Measurements from ENCODE around the gene CD86.

CD86 gene

DNA sequence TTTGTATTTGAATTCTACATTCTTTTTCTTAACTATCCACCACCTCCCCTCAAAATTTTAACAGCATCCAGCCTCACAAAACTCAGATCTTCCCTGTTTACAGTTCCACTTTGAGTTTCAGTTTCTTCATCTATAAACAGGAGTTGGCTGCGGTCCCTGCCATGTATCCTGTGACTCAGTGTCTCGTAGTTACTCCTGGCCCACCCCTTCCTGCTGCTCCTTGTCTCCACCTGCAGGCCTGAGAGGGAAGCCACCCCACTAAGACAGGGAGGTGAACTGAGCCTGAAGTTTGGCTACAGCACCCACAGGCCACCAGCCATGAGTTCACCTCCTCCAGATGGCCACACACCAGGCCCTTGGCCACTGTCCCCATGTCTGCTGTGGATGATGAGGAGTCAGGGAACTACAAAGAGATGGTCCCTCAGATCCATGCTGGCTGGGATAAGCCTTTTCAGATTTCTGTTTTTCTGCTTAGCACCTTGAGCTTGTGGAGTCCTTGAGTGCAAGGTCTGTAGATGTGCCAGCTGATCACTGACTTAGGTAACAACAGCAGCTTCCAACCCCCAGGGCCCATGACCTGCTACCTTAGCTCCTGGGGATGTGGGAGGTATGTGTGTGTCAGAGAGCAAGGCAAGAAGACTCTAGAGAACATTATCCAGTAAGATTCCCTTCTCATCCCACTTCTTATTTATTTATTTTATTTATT lies 37.5 kb downstream of the CD86 start:
- no peak for DNase-seq (ENCODE audit: low read depth in 2 of 2)

- DNase-seq (ENCODE audit: low read depth in 2 of 2): no peak
Measured at GRCh38 chr3:122094125-122094524, 39.0 kb downstream of the CD86 start.

- no peak for DNase-seq (ENCODE audit: low read depth in 2 of 2)
Measured at GRCh38 chr3:122094693-122095092, 39.5 kb downstream of the CD86 start.

- DNase-seq (ENCODE audit: low read depth in 2 of 2): no peak
Measured at GRCh38 chr3:122097141-122097540, 42.0 kb downstream of the CD86 start.

DNA sequence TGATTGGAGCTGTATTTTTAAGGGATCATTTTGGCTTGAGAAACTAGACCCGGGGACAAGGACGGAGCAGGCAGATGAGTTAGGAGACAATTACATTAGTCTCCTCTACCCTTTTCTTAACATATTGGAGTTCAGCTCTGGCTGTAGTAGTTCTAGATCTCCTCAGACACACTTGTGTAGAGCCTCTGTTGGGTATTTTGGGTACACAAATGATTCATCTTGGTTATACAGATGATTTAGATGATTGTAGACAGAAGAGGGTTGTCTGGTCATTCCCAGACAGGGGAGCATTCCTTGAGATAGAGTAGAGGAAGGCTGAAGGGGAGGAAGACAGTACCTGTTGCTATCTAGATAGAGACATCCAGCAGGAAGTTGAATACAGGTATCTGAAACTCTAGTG lies 43.4 kb downstream of the CD86 start:
- DNase-seq (ENCODE audit: low read depth in 2 of 2): no peak

GRCh38 chr3:122099255-122099654 lies 44.1 kb downstream of the CD86 start:
- DNase-seq (ENCODE audit: low read depth in 2 of 2): no peak

GRCh38 chr3:122100083-122100482 lies 44.9 kb downstream of the CD86 start:
- no peak for DNase-seq (ENCODE audit: low read depth in 2 of 2)

- no peak for DNase-seq (ENCODE audit: low read depth in 2 of 2)
Measured at GRCh38 chr3:122100591-122101463, 45.7 kb downstream of the CD86 start.

GRCh38 chr3:122101646-122102045 lies 46.5 kb downstream of the CD86 start:
- DNase-seq (ENCODE audit: low read depth in 2 of 2): no peak

DNA sequence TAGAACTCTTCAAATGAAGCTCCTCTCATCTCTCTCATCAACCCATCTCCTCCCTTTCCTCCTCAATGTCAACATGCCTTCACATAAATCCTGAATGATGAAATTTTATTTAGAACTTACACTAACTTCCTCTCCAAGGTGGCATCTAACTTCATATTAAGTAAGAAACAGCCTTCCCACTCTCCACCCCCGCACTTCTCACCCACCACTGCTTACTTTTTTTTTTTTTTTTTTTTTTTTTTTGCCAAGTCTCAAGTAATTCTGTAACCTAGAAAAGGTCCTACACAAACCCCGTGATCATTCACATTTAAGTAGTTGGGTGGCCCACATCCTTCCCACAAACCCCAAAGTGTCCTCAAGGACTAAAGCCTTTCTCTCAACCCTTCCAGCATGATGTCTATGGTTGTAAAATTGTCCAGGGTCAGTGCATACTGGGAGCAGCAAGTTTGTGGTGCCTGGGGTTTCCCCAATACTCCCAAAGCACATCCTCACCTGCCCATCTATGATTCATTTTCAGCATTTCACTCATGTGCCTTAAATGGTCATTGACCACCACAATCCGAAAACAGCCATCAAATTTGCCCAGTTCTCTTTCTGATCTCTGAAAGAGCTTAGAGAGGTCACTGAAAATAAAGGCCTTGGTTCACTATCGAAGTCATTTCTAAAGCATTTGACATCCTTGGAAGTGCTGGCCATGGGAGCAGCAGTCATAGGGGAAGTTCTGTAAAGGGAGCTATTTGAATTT lies 47.2 kb downstream of the CD86 start:
- DNase-seq (ENCODE audit: low read depth in 2 of 2): no peak

DNA sequence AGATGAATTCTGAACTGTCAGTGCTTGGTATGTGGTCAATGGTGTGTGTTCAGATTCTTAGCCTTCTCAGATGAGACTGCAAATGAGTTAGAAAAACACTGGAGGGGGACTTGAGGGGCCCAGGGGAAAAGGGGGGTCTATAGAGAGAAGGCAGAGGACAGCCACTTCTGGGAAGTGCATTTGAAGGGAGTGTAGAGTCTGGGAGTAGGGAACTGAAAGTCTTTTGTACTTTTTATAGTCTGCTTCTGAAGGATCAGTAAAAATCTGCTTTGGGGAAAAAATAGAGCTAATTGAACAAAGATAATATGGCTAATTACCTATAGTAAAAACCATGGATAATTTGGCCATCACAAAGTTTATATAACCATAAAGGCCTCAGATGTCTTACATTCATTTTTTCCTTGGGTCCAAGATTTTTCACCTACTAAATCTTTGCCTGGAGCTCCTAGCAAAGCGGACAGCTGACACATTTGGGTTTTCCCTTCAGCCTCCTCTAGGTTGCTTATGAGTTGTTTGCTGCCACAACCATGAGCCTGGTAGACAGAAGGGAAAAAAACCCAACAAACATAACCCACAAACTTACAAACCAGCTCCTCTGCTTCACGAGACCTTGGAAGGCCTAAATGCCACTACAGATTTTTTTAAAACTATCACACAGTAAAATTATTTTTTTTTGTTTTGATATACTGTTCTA lies 48.8 kb downstream of the CD86 start:
- DNase-seq (ENCODE audit: low read depth in 2 of 2): no peak

GRCh38 chr3:122104515-122105194 lies 49.5 kb downstream of the CD86 start:
- no peak for DNase-seq (ENCODE audit: low read depth in 2 of 2)

GRCh38 chr3:122105626-122106025 lies 50.5 kb downstream of the CD86 start:
- no peak for DNase-seq (ENCODE audit: low read depth in 2 of 2)

- no peak for DNase-seq (ENCODE audit: low read depth in 2 of 2)
Measured at GRCh38 chr3:122107171-122107570, 52.0 kb downstream of the CD86 start.

DNA sequence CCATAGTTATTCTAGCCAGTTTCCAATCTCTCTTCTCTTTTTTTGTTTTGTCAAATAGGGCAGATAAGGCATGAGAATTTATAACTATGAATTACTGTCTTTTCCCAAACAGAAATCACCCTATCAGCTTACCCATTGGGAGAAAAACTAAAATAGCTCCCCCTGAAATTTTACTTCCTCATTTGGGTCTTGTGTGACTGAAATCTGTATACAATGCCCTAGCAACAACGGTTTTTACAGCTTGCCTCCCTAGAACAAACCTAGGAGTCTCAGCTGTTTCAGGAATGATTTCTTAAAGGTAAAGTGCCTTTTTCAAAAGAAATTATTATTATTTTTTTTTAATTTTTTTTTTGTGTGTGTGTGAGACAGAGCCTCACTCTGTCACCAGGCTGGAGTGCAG lies 56.8 kb downstream of the CD86 start:
- DNase-seq (ENCODE audit: low read depth in 2 of 2): no peak

DNA sequence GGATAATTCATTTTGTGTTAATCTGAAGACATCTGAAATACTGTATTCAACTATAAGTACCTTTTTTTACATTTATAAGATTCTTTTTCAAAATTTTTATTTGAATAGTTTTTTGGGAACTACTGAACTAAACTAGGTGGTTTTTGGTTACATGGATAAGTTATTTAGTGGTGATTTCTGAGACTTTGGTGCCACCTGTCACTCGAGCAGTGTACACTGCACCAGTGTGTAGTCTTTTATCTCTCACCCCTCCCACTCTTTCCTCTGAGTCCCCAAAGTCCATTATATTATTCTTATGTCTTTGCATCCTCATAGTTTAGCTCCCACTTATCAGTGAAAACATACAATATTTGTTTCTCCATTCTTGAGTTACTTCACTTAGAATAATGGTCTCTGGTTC lies 57.6 kb downstream of the CD86 start:
- DNase-seq (ENCODE audit: low read depth in 2 of 2): no peak

GRCh38 chr3:122123850-122124249 lies 68.7 kb downstream of the CD86 start:
- DNase-seq (ENCODE audit: low read depth in 2 of 2): no peak

- no peak for DNase-seq (ENCODE audit: low read depth in 2 of 2)
Measured at GRCh38 chr3:122132949-122133540, 77.9 kb downstream of the CD86 start.

DNA sequence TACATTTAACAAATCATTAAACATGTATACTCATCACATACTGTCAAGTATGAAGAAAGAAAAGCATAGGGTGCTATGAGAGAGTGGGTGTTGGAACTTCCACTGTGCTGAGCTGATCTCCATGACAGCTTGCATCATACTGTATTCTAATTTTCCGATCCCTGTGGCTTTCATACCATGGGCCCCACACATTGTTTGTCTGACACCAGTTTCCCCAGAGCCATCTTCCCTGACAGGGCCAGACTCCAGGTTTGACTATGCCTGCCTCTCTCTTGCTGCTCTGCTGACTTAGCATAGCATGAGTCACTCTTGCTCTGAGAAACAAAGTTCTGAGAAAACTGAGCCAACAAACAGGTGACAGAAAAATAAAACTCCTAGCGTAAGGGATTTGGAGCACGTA lies 91.3 kb downstream of the CD86 start:
- DNase-seq (ENCODE audit: low read depth in 2 of 2): peak; percentile 2 to 11

DNA sequence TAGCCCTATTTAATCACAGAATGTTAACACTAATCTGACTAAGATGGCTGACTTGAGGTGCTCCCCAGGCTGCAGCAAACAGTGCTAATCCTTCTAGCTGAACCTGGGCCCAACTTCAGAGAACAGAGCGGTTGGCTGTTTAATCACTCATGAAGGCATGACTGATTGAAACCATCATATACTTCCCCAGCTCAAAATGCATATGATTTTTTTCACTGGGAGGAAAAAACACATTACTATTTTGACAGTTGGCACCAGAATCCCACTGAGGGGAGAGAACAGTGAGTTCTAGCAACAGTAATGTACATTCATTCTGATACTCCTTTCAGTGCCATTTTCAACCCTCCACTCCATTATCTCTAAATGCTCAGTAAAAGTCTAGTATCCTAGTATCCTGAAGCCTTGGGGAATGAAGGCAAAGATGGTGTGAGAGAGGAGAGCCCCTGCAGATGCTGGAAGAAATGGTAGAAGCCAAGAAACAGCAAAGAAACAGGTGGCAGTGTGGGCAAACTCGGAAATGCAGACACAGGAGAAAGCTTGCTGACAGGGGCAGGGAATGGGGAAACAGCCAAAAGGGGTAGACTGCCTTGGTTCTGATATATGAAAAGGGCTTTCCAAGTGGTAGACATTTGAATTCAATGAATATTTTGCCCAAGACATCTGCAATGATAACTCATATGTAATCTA lies 93.9 kb downstream of the CD86 start:
- DNase-seq (ENCODE audit: low read depth in 2 of 2): no peak

Measured in stimulated activated CD4-positive, alpha-beta T cell treated with anti-CD3 and anti-CD28 coated beads, Interleukin-1b, Interleukin-23, amount 100 ng/mL, for 4 hours (primary cell).